GM21825 (cell line): ENCODE data around the gene HOXA5.

Experiments used
- ATAC-seq: cut with Tn5 transposase; IDR thresholded peaks from one replicate; pipeline ENCODE4 v1.9.1; 2021; ENCODE audit warnings: mild to moderate bottlenecking, moderate library complexity; ENCODE audit not compliant: unreplicated experiment

The HOXA5 gene

GRCh38 chr7:27171637-27172314 lies 28.3 kb upstream of the HOXA5 start:
- no peak for ATAC-seq

GRCh38 chr7:27171325-27171636 lies 27.8 kb upstream of the HOXA5 start:
- ATAC-seq = no peak

GRCh38 chr7:27170426-27171324 lies 27.2 kb upstream of the HOXA5 start:
- ATAC-seq = no peak

- ATAC-seq = no peak
Observed at GRCh38 chr7:27169658-27170425, 26.4 kb upstream of the HOXA5 start.

- no peak for ATAC-seq
Observed at GRCh38 chr7:27168265-27168947, 24.9 kb upstream of the HOXA5 start.

- ATAC-seq = no peak
Observed at GRCh38 chr7:27167916-27168264, 24.4 kb upstream of the HOXA5 start.

GRCh38 chr7:27166531-27167505 lies 23.3 kb upstream of the HOXA5 start:
- ATAC-seq = no peak

- ATAC-seq = no peak
Observed at GRCh38 chr7:27165996-27166530, 22.6 kb upstream of the HOXA5 start.

- ATAC-seq = no peak
Observed at GRCh38 chr7:27165089-27165995, 21.9 kb upstream of the HOXA5 start, which contains the start of gene HOXA9. TSS of gene HOXA9 (minus strand) at chr7:27165537. CDS start at chr7:27165457, 80 bp downstream.

- ATAC-seq = no peak
Observed at GRCh38 chr7:27164367-27165088, 21.0 kb upstream of the HOXA5 start.

- ATAC-seq = no peak
Observed at GRCh38 chr7:27164045-27164366, 20.5 kb upstream of the HOXA5 start.

GRCh38 chr7:27163288-27164044 lies 20.0 kb upstream of the HOXA5 start:
- no peak for ATAC-seq

- ATAC-seq = no peak
Observed at GRCh38 chr7:27162561-27163287, 19.2 kb upstream of the HOXA5 start.

GRCh38 chr7:27161721-27162560 lies 18.5 kb upstream of the HOXA5 start:
- no peak for ATAC-seq

GRCh38 chr7:27161214-27161720 lies 17.8 kb upstream of the HOXA5 start:
- no peak for ATAC-seq
